HG03558 (cell line): ENCODE measurements around the gene RPS6KB2.

Source experiments
- ATAC-seq: cut with Tn5 transposase; IDR thresholded peaks from one replicate; pipeline ENCODE4 v1.9.1; 2021; ENCODE audit warnings: moderate number of reproducible peaks; ENCODE audit not compliant: unreplicated experiment; ENCODE audit errors: extremely low read depth

Gene RPS6KB2

DNA sequence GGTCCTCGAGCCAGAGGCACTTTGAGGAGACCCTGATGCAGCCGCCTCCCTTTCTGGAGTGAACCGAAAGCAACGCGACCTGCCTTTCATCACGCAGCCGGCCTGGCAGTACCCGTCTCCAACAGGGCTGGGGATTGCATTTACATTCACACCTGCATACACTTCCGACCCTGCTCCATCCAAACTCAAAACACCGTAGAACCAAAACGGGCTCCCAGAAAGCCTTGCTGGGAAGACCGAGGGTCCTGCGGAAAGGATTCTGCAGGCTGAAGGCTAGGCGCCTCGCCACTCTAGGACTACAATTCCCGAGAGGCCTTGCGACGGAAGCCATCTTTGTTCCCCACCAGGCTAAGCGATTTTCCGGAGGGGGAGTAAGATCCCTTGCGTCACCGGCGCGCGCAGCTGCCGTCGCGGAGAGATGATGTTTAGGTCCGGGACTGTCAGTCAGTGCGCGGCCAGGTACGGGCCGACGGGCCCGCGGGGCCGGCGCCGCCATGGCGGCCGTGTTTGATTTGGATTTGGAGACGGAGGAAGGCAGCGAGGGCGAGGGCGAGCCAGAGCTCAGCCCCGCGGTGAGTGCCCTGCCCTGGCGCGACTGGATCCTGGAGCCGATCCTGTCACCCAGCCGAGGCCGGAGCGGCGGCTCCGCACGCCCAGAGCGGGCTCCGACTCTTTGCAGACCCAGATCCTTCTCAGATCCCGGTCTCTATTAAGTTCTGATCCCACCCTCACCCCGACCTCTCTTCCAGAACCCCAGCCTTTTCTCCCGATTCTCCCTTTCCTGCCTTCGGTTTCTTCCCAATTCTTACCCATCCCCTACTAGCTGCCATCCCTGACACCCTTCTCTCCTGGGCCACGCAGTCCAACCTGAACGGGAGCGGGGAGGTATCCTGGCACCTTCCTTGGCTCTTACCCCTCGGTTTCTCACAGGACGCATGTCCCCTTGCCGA, at the start of gene RPS6KB2:
Gene RPS6KB2 (plus strand): TSS at position 443 of the 950 bp plus-strand sequence. CDS start 52 bp downstream, at position 495.
- peak; percentile 52 for ATAC-seq

DNA sequence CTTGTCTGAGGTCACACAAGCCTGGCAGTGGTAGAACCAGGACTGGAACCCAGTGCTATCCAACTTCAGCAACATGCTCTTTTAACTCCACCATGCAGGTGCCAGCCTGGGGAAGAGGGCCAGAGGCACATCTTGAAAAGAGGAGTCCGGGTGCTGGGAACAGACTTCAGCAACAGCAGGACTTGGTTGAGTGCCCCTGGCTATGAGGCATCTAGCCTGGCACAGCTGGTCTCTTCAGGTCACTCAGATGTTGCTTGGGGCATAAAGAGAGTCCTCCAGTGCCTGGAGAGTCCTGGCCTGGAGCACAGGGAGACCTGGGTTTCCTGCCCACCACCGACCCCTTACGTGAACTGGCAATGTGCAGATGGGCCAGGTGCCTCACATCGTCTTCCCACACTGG, 49.8 kb upstream of the RPS6KB2 start:
- ATAC-seq = no peak

DNA sequence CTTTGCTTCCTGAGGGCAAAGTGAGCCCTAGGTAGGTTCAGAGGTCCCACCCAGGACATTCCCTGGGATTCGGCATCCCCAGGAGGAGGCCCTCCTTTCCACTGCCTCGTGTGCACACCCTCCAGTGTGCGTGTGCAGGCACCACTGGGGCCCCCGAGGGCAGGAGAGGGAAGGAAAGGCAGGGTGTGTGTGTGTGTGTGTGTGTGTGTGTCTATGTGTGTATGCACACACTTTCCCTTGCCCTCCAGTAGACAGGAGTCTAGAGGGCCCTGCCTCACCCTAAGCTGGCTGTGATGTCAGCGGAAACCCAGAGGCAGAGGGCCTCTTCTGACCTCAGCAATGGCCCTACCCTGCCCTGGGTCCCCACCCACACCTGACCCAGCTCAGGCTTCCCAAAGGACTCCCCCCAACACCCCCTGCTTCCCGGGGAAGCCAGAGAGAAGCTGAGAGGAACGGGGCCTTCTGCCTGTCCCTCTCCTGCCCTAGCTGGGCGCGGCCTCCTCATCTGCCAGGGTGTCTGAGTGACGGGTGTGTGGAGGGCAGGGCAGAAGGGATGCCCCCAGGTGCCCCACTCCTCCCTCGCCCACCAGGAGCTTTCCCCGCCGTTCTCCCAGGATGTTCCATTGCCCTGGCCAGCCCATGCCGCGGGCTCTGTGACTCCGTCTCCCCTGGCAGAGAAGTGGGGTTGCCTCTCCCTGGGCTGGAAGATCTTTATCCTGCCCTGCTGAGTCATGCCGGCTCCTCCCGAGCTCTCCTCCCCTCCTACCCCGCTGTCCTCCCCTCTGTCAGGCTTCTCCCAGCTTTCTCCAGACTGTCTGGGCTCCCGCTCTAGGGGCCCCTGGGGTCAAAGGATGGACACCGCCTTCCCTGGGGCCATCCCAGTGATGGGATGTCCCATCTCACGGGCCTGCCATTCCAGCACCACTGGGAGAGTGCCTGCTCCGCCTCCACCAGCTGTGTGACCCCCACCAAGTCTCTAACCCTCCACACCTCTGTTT, 48.9 kb upstream of the RPS6KB2 start:
- ATAC-seq = no peak

DNA sequence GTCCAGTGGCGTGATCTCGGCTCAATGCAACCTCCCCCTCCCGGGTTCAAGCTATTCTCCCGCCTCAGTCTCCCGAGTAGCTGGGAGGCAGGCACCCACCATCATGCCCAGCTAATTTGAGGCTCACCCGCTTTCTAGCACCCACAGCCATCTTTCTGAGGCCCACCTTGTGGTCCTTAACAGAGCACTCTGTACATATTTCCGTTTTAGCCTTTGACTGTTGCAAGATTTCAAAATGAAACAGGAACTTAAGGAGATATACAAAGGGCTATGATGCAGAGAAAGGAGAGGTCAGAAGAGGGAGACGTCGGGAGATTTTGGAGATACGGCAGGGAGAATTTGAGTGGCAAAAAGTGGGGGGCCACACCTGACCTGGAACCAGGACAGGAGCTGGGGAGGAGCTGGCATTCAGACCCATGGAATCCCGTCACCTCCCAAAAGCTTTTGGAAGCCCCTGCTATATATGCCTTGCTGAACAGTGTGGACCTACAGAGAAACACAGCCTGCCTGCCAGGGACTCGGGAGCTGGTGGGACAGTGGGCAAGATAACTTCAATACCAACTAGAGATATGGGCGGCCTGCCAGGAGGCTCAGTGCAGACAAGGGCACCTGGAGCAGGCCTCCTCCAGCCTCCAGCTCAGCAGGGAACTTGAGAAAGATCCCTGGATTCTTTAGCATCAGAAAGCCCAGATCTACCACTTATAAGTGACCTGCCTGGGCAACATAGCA, 46.9 kb upstream of the RPS6KB2 start:
- no peak for ATAC-seq

DNA sequence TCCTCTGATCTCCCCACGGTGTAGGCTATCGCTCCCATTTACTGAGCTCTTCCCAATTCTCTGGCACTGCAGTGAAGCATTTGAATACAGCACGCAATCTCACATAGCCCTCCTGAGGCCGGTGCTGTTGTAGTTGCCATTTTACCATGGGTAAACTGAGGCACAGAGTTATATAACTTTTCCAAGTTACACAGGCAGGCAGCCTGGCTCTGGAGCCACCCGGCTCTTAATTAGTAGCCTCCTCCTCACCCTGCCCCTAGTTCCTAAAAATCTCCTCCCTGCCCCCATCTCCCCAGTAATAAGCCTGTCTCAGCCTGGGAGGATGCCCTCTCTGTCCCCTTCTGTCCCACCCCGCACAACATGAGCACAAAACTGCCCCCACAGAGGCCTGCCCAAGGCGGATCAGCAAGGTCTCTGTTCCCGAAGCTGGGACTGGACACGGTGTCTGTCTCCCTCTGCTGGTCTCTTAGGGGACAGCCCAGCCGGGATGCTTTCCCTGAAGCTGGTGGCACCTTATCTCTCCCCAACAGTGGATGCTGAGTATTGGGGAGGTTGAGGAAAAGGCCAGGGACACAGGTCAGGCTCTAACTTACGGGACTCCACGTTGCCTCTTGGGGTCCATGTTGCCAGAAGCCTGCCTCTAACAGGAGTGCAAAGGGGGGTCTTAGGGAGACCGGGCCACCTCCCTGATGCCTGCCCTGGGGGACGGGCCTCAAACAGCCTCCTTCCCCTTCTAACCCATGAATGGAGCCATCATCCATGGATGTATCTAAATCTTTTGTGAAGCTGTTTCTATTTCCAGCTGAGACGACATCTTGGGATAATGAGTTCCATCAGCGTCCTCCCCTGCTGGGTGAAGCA, 45.8 kb upstream of the RPS6KB2 start:
- ATAC-seq = no peak

DNA sequence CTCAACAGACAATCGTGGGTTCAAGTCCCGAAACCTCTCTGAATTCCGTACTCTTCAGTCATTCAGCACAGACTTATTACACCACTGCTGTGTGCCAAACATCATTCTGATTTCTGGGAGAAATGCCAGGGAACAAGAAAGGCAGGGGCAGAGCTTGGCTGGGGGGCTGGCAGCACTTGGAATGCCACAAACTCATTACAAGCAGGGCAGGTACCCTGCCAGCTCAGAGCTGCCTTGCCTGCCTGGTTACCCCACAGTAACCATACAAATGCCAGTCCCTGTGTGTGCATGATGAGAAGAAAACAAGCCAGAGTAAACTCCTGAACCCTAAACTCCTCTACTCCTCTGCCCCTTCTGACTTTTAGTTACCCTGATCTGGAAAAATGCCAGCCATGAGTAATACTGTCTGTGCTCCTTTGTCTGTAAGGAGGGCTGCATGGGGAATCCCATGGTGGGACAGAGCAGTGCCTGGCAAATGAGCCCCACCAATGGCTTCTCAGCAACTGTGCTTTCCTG, 43.4 kb upstream of the RPS6KB2 start:
- no peak for ATAC-seq

DNA sequence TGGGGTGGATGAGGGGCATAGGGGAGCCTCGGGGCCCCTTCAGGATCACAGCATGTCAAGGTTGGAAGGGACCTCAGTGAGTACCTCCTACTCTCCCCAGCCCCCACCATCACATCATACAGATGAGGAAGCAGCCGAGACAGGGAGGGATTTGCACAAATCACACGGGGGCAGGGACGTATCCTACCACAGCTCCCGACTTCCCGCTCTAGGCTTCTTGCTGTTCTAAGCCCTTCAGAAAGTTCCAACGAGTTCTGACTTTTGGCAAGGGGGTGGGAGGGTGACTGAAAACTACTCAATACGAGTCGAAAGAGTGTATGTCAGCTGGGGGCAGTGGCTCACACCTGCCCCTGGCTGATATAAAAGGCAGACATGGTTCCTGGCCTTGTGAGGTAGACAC, 41.2 kb upstream of the RPS6KB2 start:
- no peak for ATAC-seq

DNA sequence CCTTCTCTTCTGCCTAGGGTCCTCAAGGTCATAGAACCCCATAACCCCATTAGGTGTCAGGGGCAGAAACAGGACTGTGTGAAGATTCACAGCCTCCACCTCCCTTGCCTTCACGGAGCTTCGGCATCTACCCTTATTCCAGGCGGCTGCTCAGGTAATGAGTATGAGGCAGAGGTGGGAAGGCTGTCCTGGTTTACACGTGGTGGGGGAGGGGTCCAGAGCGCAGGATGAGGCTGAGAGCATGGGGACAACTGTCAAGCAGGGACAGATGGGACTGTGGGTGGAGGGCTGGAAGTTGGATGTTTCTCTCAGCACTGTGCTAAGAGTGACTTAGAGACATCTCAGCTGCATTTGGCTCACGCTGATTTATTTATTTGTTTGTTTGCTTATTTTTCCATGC, 40.8 kb upstream of the RPS6KB2 start:
- no peak for ATAC-seq

DNA sequence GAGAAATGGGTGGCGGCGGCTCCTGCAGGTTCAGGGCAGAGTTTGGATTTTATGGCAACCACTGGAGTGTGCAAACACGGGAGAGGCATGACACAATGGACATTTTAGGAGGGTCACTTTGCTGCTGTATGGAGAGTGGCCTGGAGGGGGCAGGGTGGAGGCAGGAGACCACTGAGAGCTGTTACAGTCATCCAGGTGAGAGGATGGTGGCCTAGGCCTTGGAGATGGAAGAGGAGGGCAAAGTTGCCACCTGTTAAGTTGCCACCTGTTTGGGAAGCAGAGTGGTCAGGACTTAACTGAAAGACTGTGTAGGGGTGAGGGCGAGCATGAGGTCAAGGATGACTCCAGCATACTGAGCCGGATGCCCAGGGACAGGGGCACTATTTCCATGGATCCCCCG, 38.8 kb upstream of the RPS6KB2 start:
- ATAC-seq = no peak

DNA sequence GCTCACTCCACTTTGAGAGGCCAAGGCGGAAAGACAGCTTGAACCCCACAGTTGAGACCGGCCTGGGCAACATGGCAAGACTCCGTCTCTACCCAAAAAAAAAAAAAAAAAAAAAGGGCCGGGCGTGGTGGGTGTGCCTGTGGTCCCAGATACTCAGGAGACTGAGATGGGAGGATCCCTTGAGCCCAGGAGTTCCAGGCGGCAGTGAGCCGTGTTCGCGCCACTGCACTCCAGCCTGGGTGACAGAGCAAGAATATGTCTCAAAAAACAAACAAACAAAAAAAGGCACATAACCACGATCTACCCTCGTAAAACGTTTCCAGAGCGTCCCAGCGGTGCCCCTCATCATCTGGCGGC, 37.4 kb upstream of the RPS6KB2 start:
- no peak for ATAC-seq

DNA sequence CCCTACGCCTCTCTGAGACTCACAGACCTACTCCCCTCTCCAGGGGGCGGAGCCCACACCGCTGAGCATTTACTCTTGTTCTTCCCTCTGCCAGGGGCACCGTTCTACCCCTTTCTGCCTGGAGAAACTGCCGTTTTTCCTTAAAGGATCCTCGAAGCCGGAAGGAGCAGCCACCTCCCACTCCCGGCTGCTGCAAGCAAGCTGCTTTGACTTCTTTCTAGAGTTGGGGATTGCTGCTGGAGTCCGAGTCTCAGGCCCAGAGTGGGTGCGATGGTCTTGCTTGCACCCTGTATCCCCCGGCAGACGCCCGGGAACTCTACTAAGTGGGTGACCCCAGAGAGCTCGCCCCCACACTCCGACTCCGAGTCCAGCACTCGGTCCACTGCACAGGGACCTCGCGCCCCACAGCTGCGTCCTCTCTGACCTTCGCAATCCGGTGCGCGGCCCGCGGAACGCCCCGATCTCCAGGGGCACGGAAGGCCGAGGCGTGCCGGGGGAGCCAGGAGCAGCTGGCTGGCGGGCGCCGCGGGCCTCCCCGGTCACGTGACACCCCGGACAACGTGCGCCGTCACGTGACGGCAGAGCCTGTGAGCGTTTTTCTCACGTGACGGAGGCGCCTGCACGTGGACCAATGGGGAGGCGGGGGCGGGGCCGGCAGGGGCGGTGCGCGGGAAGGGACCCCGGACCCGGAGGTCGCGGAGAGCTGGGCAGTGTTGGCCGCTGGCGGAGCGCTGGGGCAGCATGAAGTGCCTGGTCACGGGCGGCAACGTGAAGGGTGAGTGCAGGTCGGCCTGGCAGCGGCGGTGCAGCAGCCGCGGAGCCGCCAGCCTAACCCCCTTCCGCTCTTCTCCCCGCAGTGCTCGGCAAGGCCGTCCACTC, 36.8 kb upstream of the RPS6KB2 start, which contains the start of gene RAD9A:
Gene RAD9A (plus strand): TSS at position 683 of the 879 bp plus-strand sequence. CDS start 59 bp downstream, at position 742.
- ATAC-seq = no peak

DNA sequence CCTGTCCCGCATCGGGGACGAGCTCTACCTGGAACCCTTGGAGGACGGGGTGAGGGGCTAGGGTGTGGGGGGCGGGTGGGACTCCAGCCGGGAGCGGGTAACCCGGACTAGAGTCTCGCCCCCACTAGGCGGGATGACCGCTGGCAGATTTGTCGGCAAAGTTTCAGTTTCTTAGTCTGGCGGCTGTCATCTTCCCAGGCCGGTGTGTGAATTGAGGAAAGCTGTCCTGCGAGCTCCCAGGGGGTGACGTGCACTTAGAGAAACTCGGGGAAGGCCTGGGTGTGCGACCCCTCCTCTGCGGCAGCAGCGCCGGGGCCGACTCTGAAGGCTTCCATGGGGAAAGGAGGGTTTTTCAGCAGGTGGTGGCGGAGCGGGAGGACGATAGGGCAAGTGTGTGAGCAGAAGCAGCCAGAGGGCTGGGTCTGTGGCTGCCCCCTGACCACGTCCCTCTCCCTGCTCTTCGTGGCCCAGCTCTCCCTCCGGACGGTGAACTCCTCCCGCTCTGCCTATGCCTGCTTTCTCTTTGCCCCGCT, 36.0 kb upstream of the RPS6KB2 start:
- no peak for ATAC-seq

DNA sequence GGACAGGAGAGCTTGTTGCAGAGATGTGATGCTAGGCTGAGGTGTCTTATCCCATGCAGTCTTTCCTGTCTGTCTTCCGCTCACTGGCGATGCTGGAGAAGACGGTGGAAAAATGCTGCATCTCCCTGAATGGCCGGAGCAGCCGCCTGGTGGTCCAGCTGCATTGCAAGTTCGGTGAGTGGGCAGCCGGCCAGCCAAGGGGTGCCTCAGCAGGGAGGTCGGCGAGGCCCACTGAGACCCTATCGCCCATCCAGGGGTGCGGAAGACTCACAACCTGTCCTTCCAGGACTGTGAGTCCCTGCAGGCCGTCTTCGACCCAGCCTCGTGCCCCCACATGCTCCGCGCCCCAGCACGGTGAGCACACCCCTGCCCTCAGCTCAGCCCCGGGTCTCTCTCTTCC, 34.9 kb upstream of the RPS6KB2 start:
- ATAC-seq = no peak

DNA sequence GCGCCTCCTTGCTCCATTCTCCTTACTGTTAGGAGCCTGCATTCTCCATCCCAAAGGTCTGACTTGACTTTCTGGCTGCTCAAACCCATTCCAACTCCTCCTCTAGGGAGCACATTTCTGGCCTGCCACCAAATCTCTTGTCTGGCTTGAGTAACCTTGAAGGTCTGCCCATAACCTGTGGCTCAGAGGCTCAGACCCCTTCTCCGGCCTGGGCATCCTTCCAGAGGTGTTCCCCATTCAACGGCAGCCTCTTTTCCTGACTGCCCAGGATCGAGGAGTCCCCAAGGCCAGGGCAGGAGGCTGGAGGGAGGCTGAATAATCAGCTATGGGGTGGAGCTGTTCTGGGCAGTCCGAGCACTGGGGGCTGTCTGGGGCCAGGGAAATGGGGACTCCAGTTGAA, 34.3 kb upstream of the RPS6KB2 start:
- ATAC-seq = no peak

DNA sequence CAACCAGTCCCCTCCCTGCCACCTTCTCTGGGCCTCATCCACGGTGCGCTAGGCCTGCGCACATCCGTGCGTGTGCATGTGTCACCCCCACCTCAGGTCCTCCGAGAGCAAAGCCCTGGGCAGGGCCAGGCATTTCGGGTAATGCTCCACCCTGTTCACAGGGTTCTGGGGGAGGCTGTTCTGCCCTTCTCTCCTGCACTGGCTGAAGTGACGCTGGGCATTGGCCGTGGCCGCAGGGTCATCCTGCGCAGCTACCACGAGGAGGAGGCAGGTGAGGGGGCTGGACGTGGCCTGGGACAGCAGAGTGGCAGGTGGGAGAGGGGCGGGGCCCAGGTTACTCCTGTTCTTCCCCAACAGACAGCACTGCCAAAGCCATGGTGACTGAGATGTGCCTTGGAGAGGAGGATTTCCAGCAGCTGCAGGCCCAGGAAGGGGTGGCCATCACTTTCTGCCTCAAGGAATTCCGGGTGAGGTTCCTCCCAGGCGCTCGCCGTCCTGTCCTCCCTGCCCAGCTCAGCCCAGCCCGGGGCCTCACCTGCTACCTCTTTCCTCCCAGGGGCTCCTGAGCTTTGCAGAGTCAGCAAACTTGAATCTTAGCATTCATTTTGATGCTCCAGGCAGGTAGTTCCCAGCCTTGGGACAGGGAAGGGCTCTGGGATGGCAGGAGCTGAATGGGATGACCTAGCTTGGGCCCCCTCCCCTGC, 32.6 kb upstream of the RPS6KB2 start:
- no peak for ATAC-seq

DNA sequence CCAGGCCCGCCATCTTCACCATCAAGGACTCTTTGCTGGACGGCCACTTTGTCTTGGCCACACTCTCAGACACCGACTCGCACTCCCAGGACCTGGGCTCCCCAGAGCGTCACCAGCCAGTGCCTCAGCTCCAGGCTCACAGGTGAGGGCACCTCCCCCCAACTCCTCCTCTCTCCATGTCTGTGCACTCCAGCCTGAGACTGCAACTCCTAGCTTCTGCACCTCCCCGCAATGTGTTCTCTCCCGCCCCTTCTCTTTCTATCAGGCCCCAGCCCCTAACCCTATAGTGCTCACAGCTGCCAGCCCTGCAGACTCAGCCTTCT, 32.1 kb upstream of the RPS6KB2 start:
- ATAC-seq = no peak

DNA sequence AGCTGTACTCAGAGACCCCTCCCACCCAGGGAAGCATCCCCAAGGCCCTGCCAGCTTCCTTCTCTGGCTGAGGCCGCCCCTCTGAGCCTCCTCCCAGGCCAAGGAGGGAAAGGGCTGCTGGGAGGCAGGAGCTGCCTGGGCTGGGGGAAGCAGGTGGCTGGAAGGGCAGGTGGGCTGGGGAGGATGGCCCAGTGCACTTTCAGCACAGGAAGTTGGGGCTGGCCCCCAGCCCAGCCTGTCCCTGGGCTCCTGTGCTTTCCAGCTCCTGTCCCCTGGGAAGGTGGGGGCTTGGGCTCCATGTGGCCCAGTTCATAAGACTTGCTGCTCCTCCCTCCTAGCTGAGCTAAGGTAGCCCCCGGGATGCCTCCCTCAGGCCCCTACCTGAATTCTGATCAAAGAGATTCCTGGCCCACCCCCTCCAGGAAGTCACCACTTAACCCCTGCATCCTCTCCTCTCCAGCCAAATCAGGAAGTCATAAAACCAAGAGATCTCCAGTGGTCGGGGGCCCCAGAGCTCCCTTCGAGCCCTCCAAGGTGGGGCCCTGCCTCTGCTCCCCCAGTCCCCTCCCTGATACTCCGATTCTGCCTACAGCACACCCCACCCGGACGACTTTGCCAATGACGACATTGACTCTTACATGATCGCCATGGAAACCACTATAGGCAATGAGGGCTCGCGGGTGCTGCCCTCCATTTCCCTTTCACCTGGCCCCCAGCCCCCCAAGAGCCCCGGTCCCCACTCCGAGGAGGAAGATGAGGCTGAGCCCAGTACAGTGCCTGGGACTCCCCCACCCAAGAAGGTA, 31.5 kb upstream of the RPS6KB2 start:
- ATAC-seq = no peak
